Vagina (tissue), 2 donors: Measurements from ENCODE around the gene SMC3.

Experiments
- POLR2A ChIP-seq, 2 donors: fragments of 450-650 bp; IDR thresholded peaks; one replicate each; pipeline ENCODE4 v1.6.1; 2017; ENCODE audit warnings: antibody characterized with exemption in 2 of 2, mild to moderate bottlenecking in 2 of 2, moderate library complexity in 2 of 2
- TF ChIP-seq, protein P1 (sequence below), 3 experiments: fragments of 450-650 bp in 2 of 3; fragments of 200-600 bp in 1 of 3; sonication (generic) in 1 of 3; IDR thresholded peaks; one replicate each; pipeline ENCODE4 v1.5.1; 2017 to 2019; ENCODE audit warnings: antibody characterized with exemption in 3 of 3, mild to moderate bottlenecking in 2 of 3, moderate library complexity in 2 of 3

DNA sequence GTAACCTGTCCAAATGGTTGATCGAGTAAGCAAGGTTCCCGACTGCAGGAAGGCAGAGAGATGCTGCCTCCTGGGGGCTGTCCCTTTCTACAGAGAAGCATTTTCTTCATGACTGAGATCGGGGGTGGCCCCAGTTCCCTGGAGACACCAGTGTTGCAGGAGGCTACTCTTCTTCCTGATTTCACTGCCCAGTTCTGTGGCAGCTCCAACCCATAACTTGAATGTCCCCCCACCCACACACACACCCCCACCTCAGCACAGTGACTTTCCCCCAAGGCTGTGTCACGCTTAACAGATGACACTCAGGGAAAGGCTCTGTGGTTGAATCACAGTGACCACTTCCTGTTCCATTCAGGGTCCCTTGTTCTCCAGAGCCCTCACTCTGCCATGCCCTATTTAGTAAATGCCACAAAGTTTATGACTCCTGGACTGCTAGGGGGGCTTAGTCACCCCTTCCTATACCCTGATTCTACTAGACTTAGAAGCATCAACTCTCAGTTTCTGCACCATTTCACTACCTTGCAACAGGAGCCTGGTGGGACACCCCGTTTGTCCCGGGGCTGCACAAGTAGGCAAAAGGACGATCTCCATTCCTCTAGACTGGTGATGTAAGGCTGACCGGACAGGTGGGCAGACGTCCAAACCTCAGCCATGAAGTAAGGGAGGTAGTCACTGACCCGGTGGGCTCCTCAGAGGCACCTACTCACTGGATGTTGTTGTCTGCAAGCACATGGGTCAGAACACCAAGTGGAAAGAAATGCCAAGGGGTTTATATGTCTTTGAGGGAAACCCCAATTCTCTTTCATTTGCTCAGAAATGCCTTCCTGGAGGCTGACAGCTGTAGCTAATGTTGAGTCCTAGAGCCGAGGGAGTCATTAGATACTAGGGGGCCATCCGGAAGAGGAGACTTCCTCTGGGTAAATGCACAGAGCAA is 31.3 kb upstream of the SMC3 start:
- TF ChIP-seq, protein P1, sequence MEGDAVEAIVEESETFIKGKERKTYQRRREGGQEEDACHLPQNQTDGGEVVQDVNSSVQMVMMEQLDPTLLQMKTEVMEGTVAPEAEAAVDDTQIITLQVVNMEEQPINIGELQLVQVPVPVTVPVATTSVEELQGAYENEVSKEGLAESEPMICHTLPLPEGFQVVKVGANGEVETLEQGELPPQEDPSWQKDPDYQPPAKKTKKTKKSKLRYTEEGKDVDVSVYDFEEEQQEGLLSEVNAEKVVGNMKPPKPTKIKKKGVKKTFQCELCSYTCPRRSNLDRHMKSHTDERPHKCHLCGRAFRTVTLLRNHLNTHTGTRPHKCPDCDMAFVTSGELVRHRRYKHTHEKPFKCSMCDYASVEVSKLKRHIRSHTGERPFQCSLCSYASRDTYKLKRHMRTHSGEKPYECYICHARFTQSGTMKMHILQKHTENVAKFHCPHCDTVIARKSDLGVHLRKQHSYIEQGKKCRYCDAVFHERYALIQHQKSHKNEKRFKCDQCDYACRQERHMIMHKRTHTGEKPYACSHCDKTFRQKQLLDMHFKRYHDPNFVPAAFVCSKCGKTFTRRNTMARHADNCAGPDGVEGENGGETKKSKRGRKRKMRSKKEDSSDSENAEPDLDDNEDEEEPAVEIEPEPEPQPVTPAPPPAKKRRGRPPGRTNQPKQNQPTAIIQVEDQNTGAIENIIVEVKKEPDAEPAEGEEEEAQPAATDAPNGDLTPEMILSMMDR (IDR thresholded peaks at IDR 0.05): no peak
- no peak for TF ChIP-seq POLR2A (IDR thresholded peaks at IDR 0.05)
